GM12864 (cell line): ENCODE measurements around the gene FURIN.

Experiments
- DNase-seq: peaks from one replicate; pipeline ENCODE4 v3.0.0-alpha.2; 2011; ENCODE audit warnings: low read depth
- H3K4me3 ChIP-seq: 2 replicates; pipeline ENCODE4 v1.5.1; 2011; ENCODE audit warnings: mild to moderate bottlenecking, low read depth, low read length, control low read depth
- CTCF ChIP-seq: IDR thresholded peaks from 2 replicates; pipeline ENCODE4 v1.5.1; 2011; ENCODE audit warnings: low read depth, mild to moderate bottlenecking, moderate library complexity, low read length, control low read depth, inconsistent platforms; ENCODE audit errors: missing control alignments

FURIN gene

GRCh38 chr15:90875549-90875981 lies 7.2 kb downstream of the FURIN start:
- TF ChIP-seq CTCF: no peak
- H3K4me3 ChIP-seq: no peak overlapping the region
- DNase-seq: no peak

- DNase-seq: no peak
- H3K4me3 ChIP-seq: no peak overlapping the region
- no peak for TF ChIP-seq CTCF
Measured at GRCh38 chr15:90876046-90876445, 7.7 kb downstream of the FURIN start.

- H3K4me3 ChIP-seq: no peak overlapping the region
- no peak for TF ChIP-seq CTCF
- no peak for DNase-seq
Measured at GRCh38 chr15:90876512-90877170, 8.3 kb downstream of the FURIN start.

GRCh38 chr15:90877315-90877714 lies 8.9 kb downstream of the FURIN start:
- no peak overlapping the region for H3K4me3 ChIP-seq
- no peak for DNase-seq
- no peak for TF ChIP-seq CTCF

GRCh38 chr15:90877996-90878395 lies 9.6 kb downstream of the FURIN start:
- TF ChIP-seq CTCF: no peak
- no peak for DNase-seq
- H3K4me3 ChIP-seq: no peak overlapping the region

- DNase-seq: no peak
Measured at GRCh38 chr15:90878660-90879059, 10.3 kb downstream of the FURIN start.

More at GRCh38 chr15:90878660-90879059, 10.3 kb downstream of the FURIN start:
- no peak for TF ChIP-seq CTCF
- no peak overlapping the region for H3K4me3 ChIP-seq
